HepG2 (cell line): Measurements from ENCODE around the gene ABHD12. TPM values are rescaled to one million over a fixed set of nuclear protein-coding genes. Genes with fewer than 3 reads are reported as not detected.

Experiments
- ATM ChIP-seq: fragments of 450-650 bp; IDR thresholded peaks from 2 replicates; pipeline ENCODE4 v1.7.1; 2017; ENCODE audit warnings: mild to moderate bottlenecking, borderline replicate concordance
- BRCA1 ChIP-seq: sonication (generic); formaldehyde crosslinking; IDR thresholded peaks from 2 replicates; pipeline ENCODE4 v1.4.0; 2020; ENCODE audit warnings: missing genetic modification reagents
- EED ChIP-seq: sonication (generic); formaldehyde crosslinking; IDR thresholded peaks from 2 replicates; pipeline ENCODE4 v1.5.0; 2020; ENCODE audit warnings: mild to moderate bottlenecking, missing genetic modification reagents
- ELF4 ChIP-seq: sonication (generic); formaldehyde crosslinking; IDR thresholded peaks from 2 replicates; pipeline ENCODE4 v1.5.0; 2020; ENCODE audit warnings: missing genetic modification reagents, mild to moderate bottlenecking, moderate library complexity, borderline replicate concordance
- HHEX ChIP-seq: IDR thresholded peaks from 2 replicates; pipeline ENCODE4 v1.6.1; 2016; ENCODE audit warnings: control low read depth
- IRX3 ChIP-seq: sonication (generic); formaldehyde crosslinking; IDR thresholded peaks from 2 replicates; pipeline ENCODE4 v1.8.1; 2023; ENCODE audit warnings: mild to moderate bottlenecking, low read depth, missing genetic modification reagents, borderline replicate concordance
- KMT2B ChIP-seq: IDR thresholded peaks from 2 replicates; pipeline ENCODE4 v1.6.1; 2016; ENCODE audit warnings: missing genetic modification reagents, missing compliant biosample characterization
- PRPF4 ChIP-seq: fragments of 200-400 bp; formaldehyde crosslinking; IDR thresholded peaks from 2 replicates; pipeline ENCODE4 v1.6.1; 2016; ENCODE audit warnings: low read length, low read depth; ENCODE audit not compliant: poor library complexity, severe bottlenecking
- RARA ChIP-seq: IDR thresholded peaks from 2 replicates; pipeline ENCODE4 v1.6.1; 2016; ENCODE audit warnings: missing genetic modification reagents, missing compliant biosample characterization
- STAG1 ChIP-seq: sonication (generic); formaldehyde crosslinking; IDR thresholded peaks from 2 replicates; pipeline ENCODE4 v1.4.0; 2020; ENCODE audit warnings: missing genetic modification reagents
- TBL1XR1 ChIP-seq: fragments of 150-350 bp; IDR thresholded peaks from 2 replicates; pipeline ENCODE4 v1.6.1; 2014; ENCODE audit warnings: borderline replicate concordance, low read length; ENCODE audit not compliant: partially characterized antibody
- TCF7 ChIP-seq: sonication (generic); IDR thresholded peaks from 2 replicates; pipeline ENCODE4 v1.6.1; 2016; ENCODE audit warnings: antibody characterized with exemption, low read depth
- TFDP1 ChIP-seq: IDR thresholded peaks from 2 replicates; pipeline ENCODE4 v1.6.1; 2016; ENCODE audit warnings: missing compliant biosample characterization, missing genetic modification reagents, borderline replicate concordance
- TGIF2 ChIP-seq: IDR thresholded peaks from 2 replicates; pipeline ENCODE4 v1.6.1; 2016; ENCODE audit warnings: control low read depth, missing compliant biosample characterization
- ZNF335 ChIP-seq: sonication (generic); formaldehyde crosslinking; IDR thresholded peaks from 2 replicates; pipeline ENCODE4 v1.4.0; 2020; ENCODE audit warnings: missing genetic modification reagents
- ZNF558 ChIP-seq: sonication (generic); formaldehyde crosslinking; IDR thresholded peaks from 2 replicates; pipeline ENCODE4 v1.9.0; 2022; ENCODE audit warnings: mild to moderate bottlenecking, missing genetic modification reagents, borderline replicate concordance
- ZSCAN25 ChIP-seq: sonication (generic); formaldehyde crosslinking; IDR thresholded peaks from 2 replicates; pipeline ENCODE4 v1.8.0; 2022; ENCODE audit warnings: mild to moderate bottlenecking, missing genetic modification reagents
- ZSCAN9 ChIP-seq: IDR thresholded peaks from 2 replicates; pipeline ENCODE4 v1.6.1; 2016; ENCODE audit warnings: borderline replicate concordance
- polyA plus RNA-seq, 8 experiments: library from polyadenylated mRNA; depleted of rRNA in 3 of 8; stranded (reverse) in 7 of 8; unstranded in 1 of 8; fragments of >200 nt; fragmentation: Illumina TruSeq in 4 of 8; extraction: Trizol in 4 of 8; gene quantifications; 2 replicates each; pipeline versions ENCODE4 v1.2.1 to v1.2.3, GENCODE V29; 2011 to 2016; ENCODE audit warnings: low read depth in 4 of 8, missing spikeins in 1 of 8, mixed read lengths in 1 of 8; ENCODE audit not compliant: insufficient read depth in 1 of 8
- total RNA-seq, 5 experiments: library from RNA; depleted of rRNA; stranded (reverse); fragments of >200 nt; fragmentation: Illumina TruSeq; extraction: Trizol; gene quantifications; 2 replicates each; pipeline ENCODE4 v1.2.3, GENCODE V29; 2016; ENCODE audit warnings: low read depth in 1 of 5
- TF ChIP-seq, protein P1 (sequence below): sonication (generic); formaldehyde crosslinking; IDR thresholded peaks from 2 replicates; pipeline ENCODE4 v1.8.0; 2022; ENCODE audit warnings: mild to moderate bottlenecking, missing genetic modification reagents; ENCODE audit not compliant: insufficient replicate concordance
- TF ChIP-seq, protein P2 (sequence below): sonication (generic); formaldehyde crosslinking; IDR thresholded peaks from 2 replicates; pipeline ENCODE4 v1.5.0; 2020; ENCODE audit warnings: mild to moderate bottlenecking, missing genetic modification reagents
- TF ChIP-seq, protein P3 (sequence below): sonication (generic); formaldehyde crosslinking; IDR thresholded peaks from 2 replicates; pipeline ENCODE4 v1.4.0; 2020; ENCODE audit warnings: missing genetic modification reagents, low read depth, mild to moderate bottlenecking, borderline replicate concordance
- TF ChIP-seq, protein P4 (sequence below): sonication (generic); formaldehyde crosslinking; IDR thresholded peaks from 2 replicates; pipeline ENCODE4 v1.4.0; 2020; ENCODE audit warnings: missing genetic modification reagents

ABHD12 gene
- total and polyA plus RNA-seq, 2 of the 13 experiments (the other 11 are each of a cell fraction or from before 2014, with no cell fraction given) = 23.5 to 72.1 TPM

- TF ChIP-seq, protein P1, sequence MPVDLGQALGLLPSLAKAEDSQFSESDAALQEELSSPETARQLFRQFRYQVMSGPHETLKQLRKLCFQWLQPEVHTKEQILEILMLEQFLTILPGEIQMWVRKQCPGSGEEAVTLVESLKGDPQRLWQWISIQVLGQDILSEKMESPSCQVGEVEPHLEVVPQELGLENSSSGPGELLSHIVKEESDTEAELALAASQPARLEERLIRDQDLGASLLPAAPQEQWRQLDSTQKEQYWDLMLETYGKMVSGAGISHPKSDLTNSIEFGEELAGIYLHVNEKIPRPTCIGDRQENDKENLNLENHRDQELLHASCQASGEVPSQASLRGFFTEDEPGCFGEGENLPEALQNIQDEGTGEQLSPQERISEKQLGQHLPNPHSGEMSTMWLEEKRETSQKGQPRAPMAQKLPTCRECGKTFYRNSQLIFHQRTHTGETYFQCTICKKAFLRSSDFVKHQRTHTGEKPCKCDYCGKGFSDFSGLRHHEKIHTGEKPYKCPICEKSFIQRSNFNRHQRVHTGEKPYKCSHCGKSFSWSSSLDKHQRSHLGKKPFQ (CRISPR knock-in tag) = peak; percentile 95
- TF ChIP-seq ELF4 (CRISPR knock-in tag) (peak; percentile 88), ATM (no peak), STAG1 (CRISPR knock-in tag) (peak; percentile 41), HHEX (CRISPR knock-in tag) (0 out of 2 replicates have a peak, but pooled peaks have one; percentile 6), ZSCAN9 (CRISPR knock-in tag) (peak; percentile 94), TFDP1 (CRISPR knock-in tag) (peak; percentile 100), RARA (CRISPR knock-in tag) (peak; percentile 60), ZNF558 (CRISPR knock-in tag) (peak; percentile 97; the same call in 1 of the 2 replicates), ZSCAN25 (CRISPR knock-in tag) (peak; percentile 89), IRX3 (CRISPR knock-in tag) (peak; percentile 99), BRCA1 (CRISPR knock-in tag) (peak; percentile 99), PRPF4 (no peak), EED (peak; percentile 94; the same call in 1 of the 2 replicates), ZNF335 (CRISPR knock-in tag) (peak; percentile 89), TCF7 (no peak; the same call in 1 of the 2 replicates), TBL1XR1 (peak; percentile 73), KMT2B (CRISPR knock-in tag) (peak; percentile 99), TGIF2 (CRISPR knock-in tag) (peak; percentile 99)
- TF ChIP-seq, protein P2, sequence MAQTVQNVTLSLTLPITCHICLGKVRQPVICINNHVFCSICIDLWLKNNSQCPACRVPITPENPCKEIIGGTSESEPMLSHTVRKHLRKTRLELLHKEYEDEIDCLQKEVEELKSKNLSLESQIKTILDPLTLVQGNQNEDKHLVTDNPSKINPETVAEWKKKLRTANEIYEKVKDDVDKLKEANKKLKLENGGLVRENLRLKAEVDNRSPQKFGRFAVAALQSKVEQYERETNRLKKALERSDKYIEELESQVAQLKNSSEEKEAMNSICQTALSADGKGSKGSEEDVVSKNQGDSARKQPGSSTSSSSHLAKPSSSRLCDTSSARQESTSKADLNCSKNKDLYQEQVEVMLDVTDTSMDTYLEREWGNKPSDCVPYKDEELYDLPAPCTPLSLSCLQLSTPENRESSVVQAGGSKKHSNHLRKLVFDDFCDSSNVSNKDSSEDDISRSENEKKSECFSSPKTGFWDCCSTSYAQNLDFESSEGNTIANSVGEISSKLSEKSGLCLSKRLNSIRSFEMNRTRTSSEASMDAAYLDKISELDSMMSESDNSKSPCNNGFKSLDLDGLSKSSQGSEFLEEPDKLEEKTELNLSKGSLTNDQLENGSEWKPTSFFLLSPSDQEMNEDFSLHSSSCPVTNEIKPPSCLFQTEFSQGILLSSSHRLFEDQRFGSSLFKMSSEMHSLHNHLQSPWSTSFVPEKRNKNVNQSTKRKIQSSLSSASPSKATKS (CRISPR knock-in tag) = no peak
- TF ChIP-seq, protein P3, sequence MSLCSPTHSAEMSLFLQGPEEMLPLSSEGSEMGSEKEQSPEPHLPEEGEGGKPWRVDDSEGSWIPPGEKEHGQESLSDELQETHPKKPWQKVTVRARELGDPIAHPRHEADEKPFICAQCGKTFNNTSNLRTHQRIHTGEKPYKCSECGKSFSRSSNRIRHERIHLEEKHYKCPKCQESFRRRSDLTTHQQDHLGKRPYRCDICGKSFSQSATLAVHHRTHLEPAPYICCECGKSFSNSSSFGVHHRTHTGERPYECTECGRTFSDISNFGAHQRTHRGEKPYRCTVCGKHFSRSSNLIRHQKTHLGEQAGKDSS (CRISPR knock-in tag) = peak; percentile 97
- TF ChIP-seq, protein P4, sequence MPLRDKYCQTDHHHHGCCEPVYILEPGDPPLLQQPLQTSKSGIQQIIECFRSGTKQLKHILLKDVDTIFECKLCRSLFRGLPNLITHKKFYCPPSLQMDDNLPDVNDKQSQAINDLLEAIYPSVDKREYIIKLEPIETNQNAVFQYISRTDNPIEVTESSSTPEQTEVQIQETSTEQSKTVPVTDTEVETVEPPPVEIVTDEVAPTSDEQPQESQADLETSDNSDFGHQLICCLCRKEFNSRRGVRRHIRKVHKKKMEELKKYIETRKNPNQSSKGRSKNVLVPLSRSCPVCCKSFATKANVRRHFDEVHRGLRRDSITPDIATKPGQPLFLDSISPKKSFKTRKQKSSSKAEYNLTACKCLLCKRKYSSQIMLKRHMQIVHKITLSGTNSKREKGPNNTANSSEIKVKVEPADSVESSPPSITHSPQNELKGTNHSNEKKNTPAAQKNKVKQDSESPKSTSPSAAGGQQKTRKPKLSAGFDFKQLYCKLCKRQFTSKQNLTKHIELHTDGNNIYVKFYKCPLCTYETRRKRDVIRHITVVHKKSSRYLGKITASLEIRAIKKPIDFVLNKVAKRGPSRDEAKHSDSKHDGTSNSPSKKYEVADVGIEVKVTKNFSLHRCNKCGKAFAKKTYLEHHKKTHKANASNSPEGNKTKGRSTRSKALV (CRISPR knock-in tag) = peak; percentile 95
These were observed 16.9 kb upstream of the ABHD12 start, which contains the start of gene GINS1 (continued) for GRCh38 chr20:25407311-25408169.
